HG03066 (cell line): ENCODE results near the gene MIEF1.

ENCODE experiments used
- ATAC-seq: cut with Tn5 transposase; IDR thresholded peaks from one replicate; pipeline ENCODE4 v1.9.1; 2021; ENCODE audit warnings: low read depth; ENCODE audit not compliant: unreplicated experiment

The MIEF1 gene

DNA sequence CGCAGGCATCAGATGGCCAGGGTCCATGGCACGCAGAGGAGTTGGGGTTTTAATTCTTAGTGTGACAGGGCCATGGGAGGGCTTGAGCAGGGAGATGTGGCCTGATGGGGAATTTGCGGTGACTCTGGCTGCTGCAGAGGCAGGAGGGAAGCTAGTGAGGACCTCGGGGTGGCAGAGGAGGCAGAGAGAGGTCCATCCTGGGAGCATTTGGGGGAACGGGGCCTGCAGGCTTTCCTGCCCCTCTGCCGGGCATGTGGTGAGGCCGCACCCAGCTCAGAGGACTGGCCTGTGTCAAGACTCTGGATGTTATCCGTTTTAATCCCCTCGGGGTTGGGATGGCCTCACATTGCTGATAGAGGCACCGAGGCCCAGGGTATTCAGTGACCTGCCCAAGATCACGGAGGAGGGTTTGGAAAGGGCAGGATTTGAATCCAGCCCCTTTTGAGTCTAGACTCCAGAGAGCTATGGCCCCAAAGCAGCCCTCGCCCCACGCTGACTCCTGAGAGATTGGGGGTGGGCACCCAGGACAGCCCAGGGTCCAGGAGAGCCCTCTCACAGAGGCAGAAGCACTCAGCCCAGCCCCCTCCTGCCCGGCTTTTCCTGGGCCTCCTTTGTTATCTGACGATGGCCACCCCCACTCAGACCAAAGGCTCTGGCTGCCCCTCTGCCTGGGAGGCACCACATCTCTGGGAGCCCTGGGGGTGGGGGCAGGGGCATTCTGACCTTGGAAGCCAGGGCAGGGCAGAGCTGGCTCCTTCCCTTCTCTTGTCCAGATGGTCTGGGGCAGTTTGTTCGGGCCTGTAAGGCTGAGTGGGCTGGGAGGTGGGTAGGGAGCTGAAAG is 31.4 kb upstream of the MIEF1 start:
- no peak for ATAC-seq

DNA sequence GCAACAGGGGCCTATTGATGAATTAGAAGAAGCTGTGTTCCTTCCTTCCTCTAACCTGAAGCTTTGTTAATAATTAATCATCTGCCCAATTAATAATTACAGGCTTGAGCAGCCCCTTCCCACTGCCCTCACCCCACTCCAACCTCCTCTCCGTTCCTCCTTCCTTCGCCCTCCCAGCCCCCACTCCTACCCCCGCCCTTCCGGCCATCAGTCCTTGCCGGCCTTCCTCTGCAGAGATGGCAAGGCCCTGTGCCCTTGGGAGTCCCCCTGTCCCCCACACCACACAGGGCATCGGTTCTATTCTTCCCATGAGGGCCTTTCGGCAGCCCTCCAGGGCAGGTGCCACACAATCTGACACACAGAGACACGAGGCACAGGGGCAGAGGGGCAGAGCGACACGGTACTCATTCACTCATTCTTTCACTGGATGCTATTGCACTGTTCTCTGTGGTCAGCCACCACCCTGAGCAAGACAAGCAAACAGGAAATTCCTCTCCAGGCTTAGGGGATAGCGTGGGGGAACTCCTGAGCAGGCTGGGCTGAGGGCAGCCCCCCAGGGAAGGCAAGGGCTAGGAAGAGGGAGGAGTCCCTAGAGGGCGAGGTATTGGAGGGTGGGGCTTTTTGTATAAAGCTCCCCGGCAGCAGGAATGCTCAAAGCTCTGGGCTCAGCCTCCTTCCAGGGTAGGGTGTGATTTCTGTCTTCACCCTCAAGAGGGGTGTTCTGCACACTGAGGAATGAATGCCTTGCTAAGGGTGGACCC is 30.5 kb upstream of the MIEF1 start:
- no peak for ATAC-seq

DNA sequence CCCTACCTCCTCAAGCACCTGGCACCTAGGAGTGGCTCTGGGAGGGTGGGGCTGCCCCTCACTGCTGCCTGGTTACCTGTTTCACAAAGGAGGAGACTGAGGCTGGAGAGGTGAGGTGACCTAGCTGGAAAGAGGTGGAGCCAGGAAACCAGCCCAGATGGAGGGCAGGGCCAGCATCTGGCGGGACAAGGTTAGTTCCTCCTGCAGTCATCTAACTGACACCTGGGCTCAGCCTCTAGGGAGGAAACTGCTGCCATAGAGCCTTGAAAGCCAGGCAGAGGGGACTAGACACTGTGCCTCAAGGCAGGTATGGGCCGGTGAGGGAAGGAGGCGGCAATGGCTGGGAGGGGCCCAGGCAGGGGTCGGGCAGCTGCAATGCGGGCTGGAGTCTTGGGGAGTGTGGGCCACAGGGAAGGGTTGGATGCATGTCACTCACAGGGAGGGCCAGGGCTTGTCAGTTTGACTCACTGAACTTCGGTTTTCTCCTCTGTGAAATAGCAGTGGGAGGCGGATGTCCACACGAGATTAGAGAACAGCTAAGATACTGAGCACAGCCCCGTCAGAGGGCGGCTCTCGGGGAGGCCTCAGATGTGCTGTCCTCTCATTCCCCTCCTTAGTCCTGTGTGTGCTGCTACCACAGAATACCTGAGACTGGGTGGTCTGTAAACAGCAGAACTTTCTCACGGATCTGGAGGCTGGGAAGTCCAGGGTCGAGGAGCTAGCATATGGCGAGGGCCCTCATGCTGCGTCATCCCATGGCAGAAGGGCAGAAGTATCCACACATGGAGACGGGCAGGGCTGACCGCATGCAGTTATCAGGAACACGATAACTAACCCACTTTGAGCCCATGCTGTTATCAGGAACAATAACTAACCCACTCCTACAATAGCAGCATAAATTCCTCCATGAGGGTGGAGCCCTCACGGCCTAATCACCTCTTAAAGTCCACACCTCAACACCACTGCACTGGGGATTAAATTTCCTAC is 29.2 kb upstream of the MIEF1 start:
- ATAC-seq: no peak

DNA sequence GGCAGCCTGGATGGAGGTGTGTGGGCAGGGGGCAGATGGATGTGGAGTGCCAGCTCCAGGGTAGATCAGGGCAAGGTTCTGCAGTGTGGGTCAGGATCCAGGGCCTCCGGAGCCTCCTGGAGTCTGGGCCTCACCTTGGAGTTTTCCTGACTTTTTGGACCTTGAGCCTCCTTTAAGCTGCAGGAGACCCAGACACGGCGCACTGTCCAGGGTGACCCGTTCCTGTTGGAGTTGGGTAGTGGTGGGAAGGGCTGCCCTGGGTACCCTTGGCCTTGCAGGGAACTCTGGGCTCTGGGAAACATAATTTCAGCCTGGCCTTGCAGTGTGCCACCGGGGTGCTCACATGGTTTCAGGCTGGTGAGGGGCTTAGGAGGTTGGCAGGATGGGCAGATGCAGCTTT is 28.2 kb upstream of the MIEF1 start:
- no peak for ATAC-seq

DNA sequence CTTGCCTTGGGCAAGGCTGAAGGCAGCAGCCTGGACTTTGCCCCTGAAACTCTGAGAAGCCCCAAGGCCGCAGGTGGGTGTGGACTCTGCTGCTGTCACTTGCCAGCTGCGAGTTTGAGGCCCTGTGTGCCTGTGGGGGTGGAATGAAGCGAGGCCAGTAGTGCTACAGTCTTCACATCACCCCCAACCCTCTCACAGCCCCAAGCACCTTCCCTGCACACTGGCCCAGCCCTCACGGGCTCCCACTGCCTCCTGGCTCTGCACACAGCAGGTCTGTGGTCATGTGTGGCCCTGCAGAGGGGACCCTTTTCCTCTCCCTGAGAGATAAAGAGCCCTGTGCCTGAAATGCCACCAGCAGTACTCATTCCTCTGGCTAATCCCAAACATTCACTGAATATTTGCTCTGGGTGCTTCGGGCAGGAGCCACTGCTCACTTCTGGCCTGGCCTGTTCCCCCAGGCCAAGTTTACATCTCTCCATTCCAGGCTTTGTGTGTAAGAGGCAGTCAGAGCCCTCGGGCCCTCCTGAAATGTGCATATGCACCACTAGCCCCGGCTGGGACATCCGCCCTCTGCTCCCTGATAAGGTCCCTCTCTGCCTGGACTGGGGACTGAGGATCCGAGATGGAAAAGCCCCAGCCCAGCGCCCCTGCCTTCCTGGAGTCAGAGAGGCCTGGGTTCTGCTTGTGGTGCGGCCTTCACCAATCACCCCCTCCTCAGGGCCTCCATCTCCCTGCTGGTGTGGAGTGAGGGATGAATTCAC is 27.6 kb upstream of the MIEF1 start:
- ATAC-seq: no peak

DNA sequence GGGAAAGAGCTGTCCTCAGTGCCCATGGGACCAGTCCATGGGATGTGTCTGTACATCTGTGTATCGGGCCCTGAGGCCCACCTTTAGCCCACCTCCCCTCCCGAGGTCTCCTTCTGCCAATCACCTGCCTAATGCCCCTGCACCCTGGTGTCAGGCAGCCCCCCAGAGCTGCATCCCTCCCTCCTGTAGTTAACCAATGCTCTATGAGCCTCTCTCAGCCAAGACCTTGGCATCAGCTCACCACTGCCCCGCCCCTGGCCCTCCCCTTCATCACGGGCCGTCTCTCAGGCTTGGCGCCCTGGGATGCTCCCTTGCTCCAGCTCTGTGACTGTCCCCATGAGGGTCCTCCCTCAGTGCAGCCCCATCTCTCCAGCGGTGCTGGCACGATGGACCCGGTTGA is 26.8 kb upstream of the MIEF1 start:
- no peak for ATAC-seq

DNA sequence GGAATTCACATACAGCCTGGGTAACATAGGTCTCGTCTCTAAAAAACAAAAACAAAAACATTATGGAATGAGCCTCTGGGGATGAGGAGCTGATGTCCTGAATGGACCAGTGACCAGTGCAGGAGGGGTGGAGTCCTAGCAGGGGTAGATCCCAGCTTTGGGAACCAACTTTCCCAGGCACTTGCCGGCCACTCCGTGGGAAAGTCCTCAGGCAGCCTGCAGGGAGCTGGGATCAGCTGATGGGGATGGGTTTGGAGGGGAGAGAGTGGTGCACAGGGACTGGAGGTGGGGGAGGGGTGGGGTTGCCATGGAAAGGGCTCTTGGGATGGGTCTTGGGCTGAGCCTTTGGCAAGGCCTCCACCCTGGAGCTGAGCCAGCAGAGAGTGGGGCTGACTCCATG is 26.2 kb upstream of the MIEF1 start:
- no peak for ATAC-seq

DNA sequence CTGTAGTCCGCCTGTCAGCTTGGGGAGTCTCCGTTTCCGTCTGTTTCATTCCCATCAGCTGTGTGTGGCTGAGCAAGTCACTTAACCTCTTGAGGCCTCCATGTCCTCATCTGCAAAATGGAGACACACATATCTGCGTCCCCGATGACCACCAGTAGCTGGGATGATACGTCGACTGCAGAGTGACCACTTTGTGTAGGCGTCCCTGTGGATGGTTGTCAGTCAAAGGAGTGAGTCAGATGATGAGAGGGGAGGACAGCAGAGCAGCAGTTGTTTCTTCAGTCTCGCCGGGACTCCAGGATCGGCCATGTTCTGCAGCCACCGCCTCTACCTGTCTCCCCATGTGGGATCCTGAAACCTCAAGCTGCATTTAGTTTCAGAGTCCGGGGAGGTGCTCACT is 25.4 kb upstream of the MIEF1 start:
- no peak for ATAC-seq

DNA sequence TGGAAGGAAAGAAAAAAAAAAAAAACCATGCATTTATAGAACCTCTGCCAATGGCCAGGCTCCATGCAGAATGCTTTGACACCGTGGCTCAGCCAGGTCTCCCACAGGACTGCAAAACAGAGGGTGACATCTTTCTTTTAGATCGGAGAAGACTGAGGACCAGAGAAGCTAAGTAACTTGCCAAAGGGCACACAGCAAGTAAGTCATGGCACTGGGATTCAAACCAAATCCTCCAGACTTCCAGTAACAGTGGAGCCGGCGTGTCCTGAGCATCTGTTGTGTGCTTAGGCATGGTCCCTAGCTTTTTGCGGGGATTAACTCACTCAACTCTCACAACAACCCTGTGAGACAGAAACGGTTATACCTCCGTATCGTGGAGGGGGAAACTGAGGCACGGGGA is 24.5 kb upstream of the MIEF1 start:
- no peak for ATAC-seq

DNA sequence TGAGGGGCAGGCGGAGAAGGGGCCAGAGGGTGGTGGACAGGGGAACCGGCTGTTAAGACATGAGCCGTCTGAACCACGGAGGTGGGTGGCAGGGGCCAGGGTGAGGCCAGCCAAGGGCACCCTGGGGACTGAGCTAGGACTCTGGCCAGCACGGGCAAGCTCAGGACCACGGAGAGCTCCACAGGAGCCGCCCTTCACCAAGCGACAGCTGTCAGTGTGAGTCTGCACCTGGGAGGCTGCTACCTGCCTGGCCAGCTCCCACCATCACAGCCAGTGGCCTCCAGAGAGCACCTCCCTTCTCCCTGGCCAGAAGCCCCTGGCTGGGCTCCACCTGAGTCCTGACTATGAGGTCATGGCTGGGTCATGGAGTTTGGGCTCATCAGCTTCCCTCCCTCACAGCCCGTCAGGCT is 23.6 kb upstream of the MIEF1 start:
- no peak for ATAC-seq

DNA sequence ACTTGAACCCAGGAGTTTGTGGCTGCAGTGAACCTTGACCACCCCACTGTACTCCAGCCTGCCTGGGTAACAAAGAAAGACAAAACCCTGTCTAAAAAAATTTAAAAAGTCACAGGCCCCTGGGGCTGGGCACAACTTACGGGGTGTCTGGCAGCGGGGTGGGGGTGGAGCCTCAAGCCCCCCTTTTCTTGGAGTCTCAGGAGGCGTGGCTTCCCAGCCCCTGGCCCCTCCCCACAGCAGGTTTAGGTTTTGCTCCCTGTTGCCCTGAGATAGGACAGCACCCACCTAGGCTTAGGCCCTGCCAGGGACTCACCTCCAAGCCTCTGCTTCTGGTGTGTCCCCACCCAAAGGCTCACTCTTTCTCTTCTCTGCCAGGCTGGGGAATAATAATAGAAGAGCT is 22.8 kb upstream of the MIEF1 start:
- ATAC-seq: no peak

DNA sequence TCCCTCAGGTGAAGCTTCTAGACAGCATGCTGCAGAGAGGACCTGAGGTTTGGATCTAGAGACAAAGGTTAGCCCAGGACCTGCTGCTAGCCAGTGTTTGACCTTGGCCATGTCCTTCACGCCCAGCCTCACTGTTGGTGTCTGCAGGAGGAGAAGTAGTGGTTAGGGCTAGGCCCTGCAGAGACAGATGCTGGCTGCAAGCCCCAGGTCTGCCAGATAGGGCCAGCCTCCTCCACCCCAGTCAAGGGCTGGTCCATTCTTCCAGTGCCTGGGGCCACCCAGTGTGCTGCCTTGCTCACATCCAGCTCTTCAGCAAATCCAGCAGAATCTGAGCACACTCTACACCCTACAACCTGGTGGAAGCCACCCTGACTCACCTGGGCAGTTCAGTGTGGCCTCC is 21.5 kb upstream of the MIEF1 start:
- ATAC-seq: no peak

DNA sequence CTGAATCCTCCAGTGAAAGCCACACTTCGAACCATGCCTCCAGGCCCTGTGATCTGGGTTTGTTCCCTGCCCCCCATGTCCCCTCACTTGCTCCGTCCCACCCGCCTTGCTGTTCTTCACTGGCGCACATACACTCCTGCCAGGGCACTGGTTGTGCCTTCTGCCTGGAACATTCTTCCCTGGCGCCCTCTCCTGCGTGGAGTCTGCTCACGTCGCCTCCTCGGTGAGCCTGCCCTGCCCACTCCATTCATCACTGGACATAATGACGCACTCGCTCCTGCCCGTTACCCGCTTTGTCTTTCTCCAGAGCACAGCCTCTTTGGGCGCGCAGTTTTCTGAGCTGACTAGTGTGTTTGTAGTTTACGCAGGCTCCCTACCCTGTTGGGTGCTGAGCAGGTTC is 21.0 kb upstream of the MIEF1 start:
- ATAC-seq: no peak

DNA sequence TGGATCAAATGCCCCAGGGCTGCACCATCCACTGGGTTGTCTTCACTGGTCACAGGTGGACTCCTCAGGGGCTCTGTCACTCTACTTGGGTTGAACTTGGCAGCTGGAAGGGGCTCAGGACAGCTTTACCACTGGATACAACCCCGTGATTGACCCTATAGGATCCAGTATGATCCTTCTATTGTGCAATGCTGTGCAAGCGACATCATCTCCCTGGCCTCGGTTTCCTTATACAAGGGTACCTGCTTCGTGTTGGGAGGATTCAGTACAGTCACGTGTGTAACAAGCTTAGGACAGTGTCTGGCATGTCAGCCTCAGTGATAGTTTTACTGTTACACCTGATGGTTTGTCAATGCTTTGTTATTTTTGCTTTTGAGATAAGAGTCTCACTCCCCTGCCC is 20.5 kb upstream of the MIEF1 start:
- no peak for ATAC-seq

DNA sequence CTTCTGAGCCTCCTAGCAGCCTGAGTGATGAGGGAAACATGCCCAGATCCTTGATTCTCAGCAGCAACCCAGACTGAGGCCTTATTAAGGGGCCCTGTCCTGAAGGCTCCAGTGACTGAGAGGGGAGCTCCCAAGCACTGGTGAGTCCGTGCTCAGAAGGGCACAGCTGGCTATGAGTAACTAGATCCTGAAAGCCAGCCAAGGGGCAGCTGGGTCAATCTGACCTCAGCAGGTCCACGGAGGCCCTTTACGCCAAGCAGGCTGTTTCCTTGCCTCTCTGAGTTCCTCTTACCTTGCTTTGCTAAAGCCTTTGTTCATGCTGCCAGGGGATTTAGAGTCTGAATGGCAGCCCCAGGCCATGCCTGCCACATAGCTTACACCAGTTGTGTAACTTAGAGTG is 19.3 kb upstream of the MIEF1 start:
- ATAC-seq: no peak

DNA sequence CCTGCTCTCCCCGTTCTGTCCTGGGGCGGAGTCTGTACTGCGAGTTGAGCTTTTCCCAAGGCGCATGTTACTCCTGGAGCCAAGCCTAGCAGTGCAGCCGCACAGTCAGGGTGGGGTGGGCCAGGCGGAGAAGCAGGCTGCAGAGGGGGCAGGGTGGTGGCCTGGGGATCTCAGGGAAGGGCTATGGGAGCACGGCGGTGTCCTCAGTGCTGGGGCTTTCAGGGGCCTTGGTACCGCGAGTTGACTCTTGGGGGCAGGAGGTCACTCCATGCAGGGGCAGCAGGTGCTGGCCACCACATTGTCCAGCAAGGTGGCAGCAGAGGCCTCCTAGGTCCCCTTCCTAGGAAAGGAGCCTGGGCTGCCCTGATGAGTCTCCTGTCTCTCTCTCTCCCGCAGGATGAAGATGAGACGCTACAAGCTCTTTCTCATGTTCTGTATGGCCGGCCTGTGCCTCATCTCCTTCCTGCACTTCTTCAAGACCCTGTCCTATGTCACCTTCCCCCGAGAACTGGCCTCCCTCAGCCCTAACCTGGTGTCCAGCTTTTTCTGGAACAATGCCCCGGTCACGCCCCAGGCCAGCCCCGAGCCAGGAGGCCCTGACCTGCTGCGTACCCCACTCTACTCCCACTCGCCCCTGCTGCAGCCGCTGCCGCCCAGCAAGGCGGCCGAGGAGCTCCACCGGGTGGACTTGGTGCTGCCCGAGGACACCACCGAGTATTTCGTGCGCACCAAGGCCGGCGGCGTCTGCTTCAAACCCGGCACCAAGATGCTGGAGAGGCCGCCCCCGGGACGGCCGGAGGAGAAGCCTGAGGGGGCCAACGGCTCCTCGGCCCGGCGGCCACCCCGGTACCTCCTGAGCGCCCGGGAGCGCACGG is 14.9 kb upstream of the MIEF1 start:
- no peak for ATAC-seq

DNA sequence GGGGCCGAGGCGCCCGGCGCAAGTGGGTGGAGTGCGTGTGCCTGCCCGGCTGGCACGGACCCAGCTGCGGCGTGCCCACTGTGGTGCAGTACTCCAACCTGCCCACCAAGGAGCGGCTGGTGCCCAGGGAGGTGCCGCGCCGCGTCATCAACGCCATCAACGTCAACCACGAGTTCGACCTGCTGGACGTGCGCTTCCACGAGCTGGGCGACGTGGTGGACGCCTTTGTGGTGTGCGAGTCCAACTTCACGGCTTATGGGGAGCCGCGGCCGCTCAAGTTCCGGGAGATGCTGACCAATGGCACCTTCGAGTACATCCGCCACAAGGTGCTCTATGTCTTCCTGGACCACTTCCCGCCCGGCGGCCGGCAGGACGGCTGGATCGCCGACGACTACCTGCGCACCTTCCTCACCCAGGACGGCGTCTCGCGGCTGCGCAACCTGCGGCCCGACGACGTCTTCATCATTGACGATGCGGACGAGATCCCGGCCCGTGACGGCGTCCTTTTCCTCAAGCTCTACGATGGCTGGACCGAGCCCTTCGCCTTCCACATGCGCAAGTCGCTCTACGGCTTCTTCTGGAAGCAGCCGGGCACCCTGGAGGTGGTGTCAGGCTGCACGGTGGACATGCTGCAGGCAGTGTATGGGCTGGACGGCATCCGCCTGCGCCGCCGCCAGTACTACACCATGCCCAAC is 14.1 kb upstream of the MIEF1 start:
- no peak for ATAC-seq

DNA sequence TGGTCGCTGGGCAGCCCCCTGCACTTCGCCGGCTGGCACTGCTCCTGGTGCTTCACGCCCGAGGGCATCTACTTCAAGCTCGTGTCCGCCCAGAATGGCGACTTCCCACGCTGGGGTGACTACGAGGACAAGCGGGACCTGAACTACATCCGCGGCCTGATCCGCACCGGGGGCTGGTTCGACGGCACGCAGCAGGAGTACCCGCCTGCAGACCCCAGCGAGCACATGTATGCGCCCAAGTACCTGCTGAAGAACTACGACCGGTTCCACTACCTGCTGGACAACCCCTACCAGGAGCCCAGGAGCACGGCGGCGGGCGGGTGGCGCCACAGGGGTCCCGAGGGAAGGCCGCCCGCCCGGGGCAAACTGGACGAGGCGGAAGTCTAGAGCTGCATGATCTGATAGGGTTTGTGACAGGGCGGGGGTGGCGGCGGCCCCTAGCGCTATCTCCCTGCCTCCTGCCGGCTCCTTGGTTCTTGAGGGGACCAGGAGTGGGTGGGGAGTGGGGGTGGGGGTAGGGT is 13.5 kb upstream of the MIEF1 start:
- ATAC-seq: no peak
